Adrenal gland (tissue), 12 donors: ENCODE data around the gene BICDL1. TPM values are rescaled to one million over a fixed set of nuclear protein-coding genes. Genes with fewer than 3 reads are reported as not detected.

ENCODE experiments used
- DNase-seq, 7 donors: peaks; one replicate each; pipeline ENCODE4 v3.0.0-alpha.2; 2019 to 2020
- H3K27ac ChIP-seq, 5 donors: fragments of 200-600 bp; sonication (generic) in 4 of 5; 1 replicate in 3 of 5; 2 replicates in 2 of 5; pipeline versions ENCODE4 v1.5.1 to v1.8.0; 2016 to 2020; ENCODE audit warnings: mild to moderate bottlenecking in 1 of 5
- H3K27me3 ChIP-seq: fragments of 200-600 bp; 2 replicates; pipeline ENCODE4 v1.8.0; 2021
- H3K36me3 ChIP-seq, 2 donors: fragments of 200-600 bp; replicated peaks in 1 of 2; 1 replicate in 1 of 2; 2 replicates in 1 of 2; pipeline versions ENCODE4 v1.5.1 to v1.8.0; 2018 to 2022
- H3K4me1 ChIP-seq, 2 donors: fragments of 200-600 bp; replicated peaks in 1 of 2; 1 replicate in 1 of 2; 2 replicates in 1 of 2; pipeline versions ENCODE4 v1.5.1 to v1.8.0; 2018 to 2021
- H3K4me3 ChIP-seq, 4 donors: fragments of 200-600 bp; sonication (generic) in 3 of 4; one replicate each; pipeline ENCODE4 v1.5.1; 2016 to 2018
- H3K9me3 ChIP-seq, 3 donors: fragments of 200-600 bp; sonication (generic) in 1 of 3; replicated peaks in 1 of 3; 1 replicate in 2 of 3; 2 replicates in 1 of 3; pipeline versions ENCODE4 v1.5.1 to v1.8.0; 2016 to 2021
- POLR2A ChIP-seq, 2 donors: fragments of 450-650 bp; IDR thresholded peaks; one replicate each; pipeline ENCODE4 v1.6.1; 2017; ENCODE audit warnings: antibody characterized with exemption in 2 of 2, mild to moderate bottlenecking in 2 of 2, moderate library complexity in 1 of 2
- WGBS, 4 donors: extraction: QIAGEN DNeasy Blood & Tissue Kit in 2 of 4; methylation state at CpG; one replicate each; pipeline versions ENCODE4 v1.1.5 to v1.1.7; 2013 to 2017; 5-methylcytosine and 5-hydroxymethylcytosine counted together
- intact Hi-C, 2 donors: fragments of 100-400 bp; cut with DNase I; formaldehyde crosslinking; loops; one replicate each; pipeline versions ENCODE4 v1.14.1 to v1.15.0; 2022 to 2023
- polyA plus RNA-seq, 3 donors: library from polyadenylated mRNA; stranded (reverse); fragments of 200-250 nt in 2 of 3; fragments of 350-450 nt in 1 of 3; fragmentation: Illumina TruSeq in 1 of 3; extraction: RNeasy Lipid Tissue Mini Kit (QIAGEN cat#74804) in 1 of 3; gene quantifications; one replicate each; pipeline ENCODE4 v1.2.3, GENCODE V29; 2013 to 2014
- total RNA-seq, 9 donors: library from RNA; depleted of rRNA in 4 of 9; stranded (reverse); fragments of >200 nt in 4 of 9; fragments of 120-200 nt in 1 of 9; fragmentation: NEBNext Ultra II Directional in 1 of 9; extraction: Animal tissue kit (Norgen Biotek cat#: 25700) in 1 of 9; gene quantifications; one replicate each; pipeline versions ENCODE4 v1.1.0 to v1.2.4, GENCODE V29; 2013 to 2023
- TF ChIP-seq, protein P1 (sequence below), 6 experiments: fragments of 450-650 bp in 4 of 6; fragments of 200-600 bp in 2 of 6; sonication (generic) in 1 of 6; IDR thresholded peaks; 1 replicate in 5 of 6; 2 replicates in 1 of 6; pipeline versions ENCODE4 v1.5.1 to v1.8.0; 2016 to 2021; ENCODE audit warnings: antibody characterized with exemption in 6 of 6, mild to moderate bottlenecking in 2 of 6, moderate library complexity in 1 of 6
- donor health status: healthy with polysubstance abuse.
- donor health status: Bipolar disorder and iron deficiency.
- donor health status: DM: yes; HTN: yes; CAD: no.
- donor health status: DM: no; HTN: no; CAD: no.
- donor health status: DM: no; HTN: no; CAD: no.
- donor health status: DM: yes; HTN: yes; CAD: no.

Gene BICDL1
- total and polyA plus RNA-seq, 12 donors = 0.35 to 24.0 (median 2.7) TPM

DNA sequence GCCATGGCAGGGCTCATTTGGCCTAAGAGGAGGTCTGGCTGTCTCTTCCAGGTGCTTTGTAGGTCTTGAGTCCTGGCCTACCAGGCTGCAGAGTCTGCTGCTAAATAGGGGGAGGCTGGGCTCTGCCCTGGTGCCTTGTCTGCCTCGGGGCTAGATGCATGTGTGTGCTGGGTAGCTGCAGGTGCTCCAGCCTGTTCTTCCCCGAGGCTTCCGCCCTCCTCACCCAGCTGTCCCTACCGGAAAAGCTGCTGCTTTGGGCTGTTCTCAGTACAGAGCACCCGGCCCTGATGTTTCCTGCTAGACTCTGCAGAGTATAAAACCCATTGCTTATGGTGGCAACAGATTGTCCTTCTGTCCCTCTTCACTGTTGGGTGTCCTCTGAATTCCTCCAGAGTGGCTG lies 89.8 kb downstream of the BICDL1 start:
- Histone ChIP-seq H3K9me3 (no peaks in the 10 kb centered on the region), H3K36me3 (no peaks in the 10 kb centered on the region), H3K27me3 (no peaks in the 10 kb centered on the region), H3K27ac (no peak overlapping the region), H3K4me1 (no peaks in the 10 kb centered on the region), H3K4me3 (no peak overlapping the region)
- intact Hi-C loops = no loop called here
- 78 to 88% (median 82%) methylated on average over 5 of the region's 5 CpGs; no CpG with 5 or more reads in 1 of the 4 donors for WGBS, 4 donors
- peak in 1 of 7 donors; percentile 51 for DNase-seq
- TF ChIP-seq, protein P1, sequence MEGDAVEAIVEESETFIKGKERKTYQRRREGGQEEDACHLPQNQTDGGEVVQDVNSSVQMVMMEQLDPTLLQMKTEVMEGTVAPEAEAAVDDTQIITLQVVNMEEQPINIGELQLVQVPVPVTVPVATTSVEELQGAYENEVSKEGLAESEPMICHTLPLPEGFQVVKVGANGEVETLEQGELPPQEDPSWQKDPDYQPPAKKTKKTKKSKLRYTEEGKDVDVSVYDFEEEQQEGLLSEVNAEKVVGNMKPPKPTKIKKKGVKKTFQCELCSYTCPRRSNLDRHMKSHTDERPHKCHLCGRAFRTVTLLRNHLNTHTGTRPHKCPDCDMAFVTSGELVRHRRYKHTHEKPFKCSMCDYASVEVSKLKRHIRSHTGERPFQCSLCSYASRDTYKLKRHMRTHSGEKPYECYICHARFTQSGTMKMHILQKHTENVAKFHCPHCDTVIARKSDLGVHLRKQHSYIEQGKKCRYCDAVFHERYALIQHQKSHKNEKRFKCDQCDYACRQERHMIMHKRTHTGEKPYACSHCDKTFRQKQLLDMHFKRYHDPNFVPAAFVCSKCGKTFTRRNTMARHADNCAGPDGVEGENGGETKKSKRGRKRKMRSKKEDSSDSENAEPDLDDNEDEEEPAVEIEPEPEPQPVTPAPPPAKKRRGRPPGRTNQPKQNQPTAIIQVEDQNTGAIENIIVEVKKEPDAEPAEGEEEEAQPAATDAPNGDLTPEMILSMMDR (IDR thresholded peaks at IDR 0.05) = no peak
- no peak for TF ChIP-seq POLR2A (IDR thresholded peaks at IDR 0.05)

DNA sequence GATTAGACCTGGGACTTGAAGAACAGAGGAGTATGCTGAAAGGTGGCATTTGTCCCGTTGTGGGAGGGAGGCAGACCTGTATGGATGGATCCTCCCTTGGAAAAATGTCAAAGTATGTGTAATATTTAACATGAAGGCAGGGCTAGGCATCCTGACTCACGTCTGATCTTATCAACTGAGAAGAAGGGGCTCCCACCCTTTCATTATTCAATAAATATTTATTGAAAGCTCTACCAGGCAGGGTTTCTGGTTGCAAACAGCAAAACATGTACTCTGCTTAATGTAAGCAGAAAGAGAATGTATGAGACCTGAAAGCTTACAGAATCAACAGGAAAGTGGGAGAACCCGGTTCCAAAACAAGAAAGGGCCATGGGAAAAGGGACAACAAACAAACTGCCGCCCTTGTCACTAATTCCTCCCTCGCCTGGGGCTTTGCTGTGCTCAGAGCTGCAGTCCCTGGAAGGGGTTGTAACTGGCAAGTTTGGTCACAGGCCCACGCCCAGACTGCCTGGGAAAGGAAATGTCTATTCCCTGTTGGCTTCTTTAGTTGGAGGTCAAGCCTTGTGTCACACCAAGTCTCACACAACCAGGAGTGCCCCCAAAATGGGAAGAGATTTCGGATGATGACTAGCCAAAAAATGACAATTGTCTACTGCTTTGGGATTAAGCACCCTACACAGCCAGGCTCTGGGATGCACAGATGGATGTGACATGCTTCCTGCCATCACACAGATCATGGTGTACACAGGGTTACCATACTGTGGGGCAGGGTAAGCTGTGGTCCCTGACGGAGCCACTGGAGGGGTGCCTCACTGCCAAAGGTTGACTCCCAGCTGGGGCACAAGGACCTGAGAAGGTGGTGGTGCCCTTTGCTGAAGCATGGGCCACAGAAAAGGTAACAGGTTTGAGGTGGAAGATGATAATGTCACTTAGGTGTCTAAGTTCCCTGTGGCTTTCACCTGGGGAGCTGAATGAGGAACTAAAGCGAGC lies 90.7 kb downstream of the BICDL1 start:
- Histone ChIP-seq H3K27me3 (no peaks in the 10 kb centered on the region), H3K4me1 (no peaks in the 10 kb centered on the region), H3K36me3 (no peaks in the 10 kb centered on the region), H3K9me3 (no peaks in the 10 kb centered on the region), H3K4me3 (no peak overlapping the region), H3K27ac (no peak overlapping the region)
- WGBS, 4 donors = 69 to 78% (median 74%) methylated on average over 9 of the region's 9 CpGs
- peak in 2 of 7 donors; percentile 11 to 41 for DNase-seq
- intact Hi-C loops = no loop called here
- TF ChIP-seq, protein P1 (IDR thresholded peaks at IDR 0.05) = no peak
- TF ChIP-seq POLR2A (IDR thresholded peaks at IDR 0.05) = no peak

DNA sequence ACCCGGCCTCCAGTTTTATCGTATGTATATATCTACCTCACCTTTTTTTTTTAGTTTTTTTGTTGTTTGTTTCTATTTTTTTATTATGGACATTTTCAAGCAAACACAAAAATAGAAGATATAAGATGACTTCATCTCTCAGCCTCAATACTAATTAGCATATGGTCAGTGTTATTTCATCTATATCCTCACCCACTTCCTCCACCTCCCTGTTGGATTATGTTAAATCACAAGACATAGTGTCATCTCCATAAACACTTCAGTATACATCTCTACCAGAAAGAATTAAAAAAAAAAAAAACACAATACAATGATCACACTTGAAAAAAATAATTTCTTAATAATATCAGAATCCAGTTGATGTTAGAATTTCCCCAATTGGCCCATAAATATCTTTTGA lies 92.6 kb downstream of the BICDL1 start:
- no peak overlapping the region for H3K4me3 ChIP-seq
- intact Hi-C loops = no loop called here
- no peaks in the 10 kb centered on the region for H3K27me3 ChIP-seq
- no peak overlapping the region for H3K27ac ChIP-seq
- TF ChIP-seq POLR2A (IDR thresholded peaks at IDR 0.05) = no peak
- TF ChIP-seq, protein P1 (IDR thresholded peaks at IDR 0.05) = no peak
- no peaks in the 10 kb centered on the region for H3K9me3 ChIP-seq
- H3K4me1 ChIP-seq = peaks cover 0 to 5% of the 10 kb centered on the region in 2 donors
- no peaks in the 10 kb centered on the region for H3K36me3 ChIP-seq
- WGBS, 4 donors = 100% methylated on average over 2 of the region's 2 CpGs
- DNase-seq = no peak

DNA sequence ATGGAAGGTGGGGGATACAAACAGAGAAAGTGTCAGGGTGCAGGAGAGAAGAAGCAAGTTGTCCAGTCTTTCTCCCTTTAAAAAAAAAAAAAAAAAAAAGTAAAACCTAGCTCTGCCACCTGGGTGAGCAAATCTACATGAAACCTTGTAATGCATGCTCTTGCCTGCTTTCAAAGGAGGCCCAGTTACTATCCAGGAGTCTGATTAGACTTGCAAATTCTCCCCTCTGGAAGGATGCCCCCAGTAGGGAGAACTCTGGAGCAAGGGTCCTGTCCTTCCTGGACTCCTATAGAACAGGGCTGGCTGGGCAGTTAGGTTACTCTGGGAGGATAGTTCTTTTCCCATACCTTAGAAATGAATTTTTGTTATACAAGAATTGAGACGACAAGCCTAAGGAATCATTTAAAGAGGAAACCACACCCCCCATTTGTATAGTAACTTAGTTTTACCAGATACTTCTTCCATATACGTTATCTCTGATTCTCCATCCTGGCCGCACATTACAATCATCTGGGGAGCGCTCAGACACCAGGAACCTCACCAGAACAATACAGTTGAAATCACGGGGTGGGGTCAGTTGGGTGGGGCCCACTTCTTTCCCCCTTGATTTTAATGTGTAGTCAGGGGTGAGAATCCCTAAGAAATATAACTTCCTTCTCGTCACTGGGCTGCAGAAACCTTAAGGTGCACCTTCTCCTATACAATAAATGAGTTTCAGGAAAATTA lies 97.0 kb downstream of the BICDL1 start:
- Histone ChIP-seq H3K9me3 (no peaks in the 10 kb centered on the region), H3K27ac (peak overlapping the region in 3 of 5 donors; percentile 51 to 87 (median 83)), H3K4me3 (peak overlapping the region in 2 of 4 donors; percentile 12 to 53), H3K27me3 (no peaks in the 10 kb centered on the region), H3K4me1 (peaks cover 0 to 13% of the 10 kb centered on the region in 2 donors), H3K36me3 (no peaks in the 10 kb centered on the region)
- TF ChIP-seq, protein P1 (IDR thresholded peaks at IDR 0.05) = no peak
- intact Hi-C loops = loop anchor here in 1 of 2 donors (5.0 kb wide), 1 partner anchor 99 kb away; the partner anchor contains the start of gene BICDL1
- 69 to 80% (median 71%) methylated on average over 6 of the region's 6 CpGs for WGBS, 4 donors
- DNase-seq = no peak
